ENCODE data around the gene MT3.
"Not testable (repeated sequence)": the region's sequence is repeated elsewhere in the genome, so short reads cannot be mapped to it uniquely, and the experiment has no call there.

The MT3 gene

DNA sequence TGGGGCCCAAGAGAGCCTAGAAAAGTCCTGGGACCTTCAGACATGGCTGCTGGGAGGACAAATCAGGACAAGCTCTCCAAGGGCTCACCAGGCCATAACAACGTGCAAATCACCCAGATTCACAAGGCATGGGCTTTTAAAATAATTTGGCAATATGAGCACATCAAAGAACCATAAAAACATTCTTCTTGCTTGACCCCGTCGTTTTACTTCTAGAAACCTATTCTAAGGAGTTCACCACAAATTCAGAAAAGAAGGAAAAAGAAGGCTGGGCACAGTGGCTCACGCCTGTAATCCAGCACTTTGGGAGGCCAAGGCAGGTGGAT is 12.1 kb upstream of the MT3 start:
- DNase-seq: no peak

DNA sequence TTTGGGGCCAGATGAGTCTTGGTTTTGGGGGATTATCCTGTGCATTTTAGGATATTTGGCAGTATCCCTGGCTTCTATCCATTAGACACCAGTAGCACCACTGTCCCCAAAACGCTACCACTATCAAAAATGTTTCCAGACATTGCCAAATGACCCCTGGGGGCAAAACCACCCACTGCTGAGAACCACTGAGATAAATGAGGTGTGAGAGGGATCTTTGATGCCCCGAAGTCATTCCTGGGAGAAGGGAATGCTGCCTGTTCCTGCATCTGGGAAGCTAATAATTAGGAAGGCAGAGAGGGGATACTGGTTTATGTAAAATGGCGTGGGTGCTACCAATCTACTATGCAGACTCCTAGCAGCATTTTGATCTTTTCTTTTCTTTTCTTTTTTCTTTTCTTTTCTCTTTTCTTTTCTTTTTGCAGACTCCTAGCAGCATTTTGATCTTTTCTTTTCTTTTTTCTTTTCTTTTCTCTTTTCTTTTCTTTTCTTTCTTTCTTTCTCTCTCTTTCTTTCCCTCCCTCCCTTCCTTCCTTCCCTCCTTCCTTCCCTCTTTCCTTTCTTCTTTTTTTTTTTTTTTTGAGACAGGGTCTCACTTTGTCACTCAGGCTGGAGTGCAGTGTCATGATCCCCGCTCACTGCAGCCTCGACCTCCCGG is 8.8 kb upstream of the MT3 start:
- no peak for DNase-seq

DNA sequence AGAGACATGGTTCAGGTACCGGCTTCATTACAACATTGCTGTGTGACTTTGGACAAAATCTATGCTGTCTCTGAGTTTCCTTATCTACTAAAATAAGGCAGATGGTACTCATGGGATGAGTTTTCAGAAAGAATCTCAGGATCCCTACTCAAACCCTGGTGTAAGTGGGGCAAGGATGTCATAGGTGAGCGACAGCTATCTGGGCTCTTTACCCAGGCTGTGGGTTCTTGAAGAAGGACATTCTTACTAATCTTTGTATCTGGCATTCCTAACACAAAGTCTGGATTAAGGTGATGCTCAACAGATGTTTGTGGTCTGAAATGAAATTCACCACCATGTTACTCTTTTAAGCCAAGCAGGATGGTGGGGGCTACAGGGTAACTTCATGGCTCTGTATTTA is 6.4 kb upstream of the MT3 start:
- DNase-seq: not testable (repeated sequence)

DNA sequence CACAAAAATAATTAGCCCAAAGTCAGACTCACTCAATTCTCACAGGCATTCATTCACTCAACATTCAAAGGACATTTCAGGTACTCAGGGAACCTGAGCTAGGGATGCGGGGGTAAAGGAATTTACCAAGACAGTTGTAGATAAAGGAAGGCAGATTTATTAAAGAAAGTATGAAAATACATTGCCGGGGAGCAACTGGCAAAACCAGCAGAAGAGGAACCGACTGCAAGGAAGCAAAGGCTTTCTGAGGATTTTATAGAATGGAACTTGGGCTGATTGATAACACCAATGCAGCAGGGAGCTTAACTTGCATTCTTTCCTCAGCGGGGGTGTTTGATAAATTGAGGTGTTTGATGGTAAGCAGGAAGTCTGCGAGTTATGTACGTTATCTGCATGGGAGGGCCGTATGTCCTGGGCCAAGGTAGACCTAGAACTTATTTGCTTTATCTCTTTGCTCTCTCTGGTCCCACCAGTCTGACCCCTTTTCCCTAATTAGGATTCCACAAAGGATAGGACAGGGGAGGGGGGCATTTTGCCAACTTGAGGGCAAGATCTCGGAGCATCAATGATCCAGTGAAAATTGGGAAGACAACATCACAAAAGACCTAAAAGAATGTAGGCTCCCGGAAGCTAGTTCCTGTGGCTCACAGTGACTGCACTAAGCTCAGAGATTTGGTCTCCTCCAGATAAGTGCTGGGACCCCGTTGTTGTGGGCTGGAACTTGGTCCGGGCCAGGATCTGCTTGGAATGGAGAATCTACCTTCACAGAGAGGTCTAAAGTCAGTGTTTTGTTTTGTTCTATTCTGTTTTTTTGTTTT is 5.8 kb upstream of the MT3 start:
- no peak for DNase-seq

DNA sequence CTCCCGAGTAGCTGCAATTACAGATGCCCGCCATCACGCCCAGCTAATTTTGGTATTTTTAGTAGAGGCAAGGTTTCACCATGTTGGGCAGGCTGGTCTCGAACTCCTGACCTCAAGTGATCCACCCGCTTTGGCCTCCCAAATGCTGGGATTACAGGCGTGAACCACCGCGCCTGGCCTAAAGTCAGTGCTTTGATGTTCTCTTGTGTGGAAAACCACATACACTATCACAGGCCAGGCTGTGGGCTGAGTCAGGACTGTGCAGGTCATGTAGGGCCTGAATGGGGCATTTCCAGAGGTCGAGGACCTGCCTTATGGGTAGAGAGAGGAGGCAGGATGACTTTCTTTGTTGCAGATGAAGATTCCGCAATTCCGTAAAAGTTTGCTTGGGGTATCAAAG is 5.1 kb upstream of the MT3 start:
- no peak for DNase-seq

DNA sequence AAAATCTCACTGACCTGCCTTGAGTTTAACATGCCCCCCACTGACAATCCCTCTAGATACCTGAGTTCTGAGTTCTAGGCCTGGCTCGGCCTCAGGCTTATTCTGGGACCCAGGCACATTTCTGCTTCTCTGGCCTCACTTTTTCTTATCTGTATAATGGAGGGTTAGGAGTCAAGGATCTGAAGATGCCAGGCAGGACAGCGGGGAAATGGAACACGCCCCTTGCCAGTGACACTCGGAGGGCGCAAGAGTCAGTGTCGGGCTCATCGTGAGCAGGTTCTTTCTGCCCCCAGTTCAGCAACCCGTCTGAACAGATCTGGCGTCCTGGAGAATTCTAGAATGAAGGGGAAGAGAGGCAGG is 567 bp upstream of the MT3 start:
- DNase-seq: no peak

DNA sequence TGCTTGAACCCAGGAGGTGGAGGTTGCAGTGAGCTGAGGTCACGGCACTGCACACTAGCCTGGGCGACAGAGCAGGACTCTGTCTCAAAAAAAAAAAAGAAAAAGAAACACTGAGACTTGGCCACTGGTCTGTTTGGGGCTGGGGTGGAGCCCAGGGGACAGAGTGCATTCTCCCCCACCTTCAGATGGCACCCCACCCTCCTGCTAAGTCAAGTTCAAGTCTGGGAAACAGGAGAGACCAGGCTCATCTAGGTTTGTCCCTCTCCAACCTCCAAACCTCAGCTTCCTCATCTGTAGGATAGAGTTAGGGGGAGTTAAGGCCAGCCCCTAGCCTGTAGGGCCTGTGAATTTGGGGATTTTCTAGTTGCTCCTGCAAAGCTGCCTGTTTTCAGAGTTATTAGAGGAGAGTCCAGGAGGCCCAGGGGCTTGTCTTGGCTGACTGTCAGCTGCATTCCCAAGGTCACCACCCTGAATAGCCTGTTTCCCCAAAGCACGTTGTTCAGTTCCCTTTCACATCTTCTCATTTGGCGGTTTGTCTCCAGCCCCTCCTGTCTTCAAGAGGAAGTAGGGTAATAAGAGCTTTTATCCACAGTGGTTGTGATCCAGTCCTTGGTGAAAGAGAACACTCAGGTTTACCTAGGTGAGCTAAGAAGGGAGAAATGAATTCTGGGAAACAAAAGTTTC is 2.2 kb downstream of the MT3 start:
- DNase-seq: peak in 5 of 56 donors; percentile 18 to 41 (median 25)

DNA sequence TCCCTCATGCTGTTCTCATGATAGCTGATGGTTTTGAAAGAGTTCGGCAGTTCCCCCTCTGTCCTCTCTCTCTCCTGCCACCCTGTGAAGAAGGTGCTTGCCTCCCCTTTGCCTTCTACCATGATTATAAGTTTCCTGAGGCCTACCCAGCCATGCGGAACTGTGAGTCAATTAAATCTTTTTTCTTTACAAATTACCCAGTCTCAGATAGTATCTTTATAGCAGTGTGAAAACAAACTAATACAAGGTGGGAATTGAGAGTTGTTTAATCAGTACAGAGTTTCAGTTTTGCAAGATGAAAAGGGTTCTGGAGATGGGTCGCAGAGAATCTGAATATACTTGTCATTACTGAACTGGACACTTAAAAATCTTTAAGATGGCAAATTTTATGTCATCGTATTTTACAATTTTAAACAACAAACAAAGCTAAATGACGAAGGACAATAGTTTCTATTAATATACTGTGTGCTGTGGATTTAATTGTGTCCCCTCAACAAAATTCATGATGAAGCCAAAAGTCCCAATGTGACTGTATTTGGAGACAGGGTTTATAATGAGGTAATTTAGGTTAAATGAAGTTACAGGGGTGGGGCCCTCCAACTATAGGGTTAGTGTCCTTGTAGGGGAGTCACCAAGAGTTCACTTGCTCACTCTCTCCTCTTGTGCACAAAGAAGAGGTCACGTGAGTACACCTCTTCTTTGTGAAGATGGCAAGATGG is 4.4 kb downstream of the MT3 start:
- DNase-seq: no peak

DNA sequence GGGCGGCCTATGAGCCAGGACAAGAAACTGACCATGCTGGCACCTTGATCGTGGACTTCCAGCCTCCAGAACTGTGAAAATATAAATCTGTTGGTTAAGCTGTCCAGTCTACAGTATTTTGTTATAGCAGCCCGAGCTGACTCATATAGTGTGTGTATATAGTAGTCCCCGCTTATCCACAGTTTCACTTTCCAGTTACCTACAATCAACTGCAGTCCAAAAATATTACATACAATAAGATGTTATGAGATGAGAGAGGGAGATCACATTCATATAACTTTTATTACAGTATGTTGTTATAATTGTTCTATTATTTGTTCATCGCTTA is 4.9 kb downstream of the MT3 start:
- DNase-seq: no peak

DNA sequence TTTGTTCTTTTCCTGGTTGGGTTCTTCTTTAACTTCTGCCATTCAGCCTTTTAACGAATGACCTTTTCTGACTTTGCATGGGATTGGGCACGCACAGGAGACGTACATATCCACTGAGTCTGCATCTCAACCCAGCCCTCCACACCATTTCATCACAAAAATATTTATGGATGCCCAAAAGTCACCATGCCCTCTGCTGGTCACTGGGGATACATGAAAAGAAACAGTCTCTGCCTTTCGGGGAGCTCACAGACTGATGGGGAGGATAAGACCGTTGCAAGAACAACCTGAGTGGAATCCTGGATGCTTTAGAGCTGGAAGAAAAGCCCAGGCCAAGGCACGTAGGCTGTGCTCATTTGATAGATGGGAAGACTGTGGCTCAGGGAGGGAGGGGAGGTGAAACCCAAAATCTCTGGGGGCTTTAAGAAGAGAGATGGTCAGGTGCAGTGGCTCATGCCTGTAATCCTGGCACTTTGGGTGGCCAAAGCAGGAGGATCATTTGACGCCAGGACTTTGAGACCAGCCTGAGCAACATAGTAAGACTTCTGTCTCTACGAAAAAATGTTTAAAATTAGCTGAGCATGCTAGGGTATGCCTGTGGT is 11.2 kb downstream of the MT3 start:
- DNase-seq: peak in 26 of 56 donors; percentile 11 to 80 (median 39)

DNA sequence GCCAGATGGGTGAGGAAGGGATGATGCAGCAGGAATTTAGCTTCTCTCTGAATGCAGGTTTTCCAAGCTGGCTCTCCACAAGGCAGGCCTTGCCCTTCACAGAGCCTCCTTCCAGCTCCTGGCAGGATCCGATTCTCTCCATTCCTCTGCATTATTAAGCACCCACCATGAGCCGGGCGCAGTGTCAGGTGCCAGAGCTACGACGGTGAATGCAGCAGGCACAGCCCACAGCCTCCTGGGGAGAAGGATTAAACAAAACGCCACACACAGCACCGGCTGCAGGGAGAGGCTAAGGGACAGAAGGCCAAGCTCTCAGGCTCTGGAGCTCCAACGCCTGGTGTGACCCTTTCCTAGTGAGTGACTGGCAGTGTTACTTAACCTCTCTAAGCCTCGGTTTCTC is 12.0 kb downstream of the MT3 start:
- DNase-seq: peak in 7 of 56 donors; percentile 10 to 62 (median 39)

DNA sequence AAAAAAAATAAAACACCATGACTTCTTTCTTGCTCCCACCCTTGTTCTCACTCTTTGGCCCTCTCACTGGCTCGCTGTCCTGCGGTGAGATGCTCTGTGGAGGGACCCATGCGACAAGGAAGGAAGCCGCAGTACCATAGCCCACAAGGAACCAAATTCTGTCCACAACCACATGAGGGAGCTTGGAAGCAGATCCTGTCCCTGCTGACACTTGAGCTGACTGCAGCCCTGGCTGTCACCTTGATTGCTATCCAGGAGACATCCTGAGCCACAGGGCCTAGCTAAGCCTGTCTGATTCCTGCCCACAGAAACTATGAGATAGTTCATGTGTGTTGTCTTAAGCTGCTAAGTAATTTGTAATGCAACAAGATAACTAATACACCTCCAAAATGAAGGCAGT is 14.3 kb downstream of the MT3 start:
- DNase-seq: peak in 20 of 56 donors; percentile 6 to 73 (median 37)

DNA sequence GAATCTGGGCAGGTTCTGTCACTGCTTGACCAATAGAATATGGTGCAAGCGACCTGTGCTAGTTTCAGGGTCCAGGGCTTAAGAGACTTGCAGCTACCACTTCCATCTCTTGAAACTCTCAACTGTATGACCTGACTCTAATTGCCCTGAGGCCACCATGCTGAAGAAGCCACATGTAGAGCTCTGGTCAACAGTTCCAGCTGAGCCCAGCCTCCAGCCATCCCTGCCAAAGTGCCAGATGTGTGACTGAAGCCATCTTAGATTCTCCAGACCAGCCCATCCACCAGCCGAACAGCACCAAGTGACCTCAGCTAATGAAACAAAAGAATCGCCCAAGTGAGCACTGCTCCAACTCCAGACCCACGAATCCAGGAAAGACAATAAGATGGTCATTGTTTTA is 15.6 kb downstream of the MT3 start:
- DNase-seq: no peak

DNA sequence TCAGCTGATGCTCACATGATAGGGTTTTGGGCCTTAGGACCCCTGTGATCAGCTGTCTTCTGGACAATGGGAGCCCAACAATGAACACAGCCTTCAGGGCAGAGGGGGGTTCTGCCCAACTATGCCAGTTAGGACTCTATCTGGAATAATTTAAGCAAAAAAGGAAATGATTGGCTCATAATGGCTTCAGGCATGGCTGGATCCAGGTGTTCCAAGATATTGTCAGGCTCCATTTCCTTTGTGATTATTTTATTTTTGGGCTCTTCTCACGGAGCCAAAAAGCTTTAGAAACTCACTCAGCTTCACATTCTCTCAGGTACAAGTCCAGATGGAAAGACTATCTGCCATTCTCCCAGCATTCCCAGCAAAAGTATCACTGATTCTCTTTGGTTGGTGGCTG is 16.1 kb downstream of the MT3 start:
- DNase-seq: no peak

DNA sequence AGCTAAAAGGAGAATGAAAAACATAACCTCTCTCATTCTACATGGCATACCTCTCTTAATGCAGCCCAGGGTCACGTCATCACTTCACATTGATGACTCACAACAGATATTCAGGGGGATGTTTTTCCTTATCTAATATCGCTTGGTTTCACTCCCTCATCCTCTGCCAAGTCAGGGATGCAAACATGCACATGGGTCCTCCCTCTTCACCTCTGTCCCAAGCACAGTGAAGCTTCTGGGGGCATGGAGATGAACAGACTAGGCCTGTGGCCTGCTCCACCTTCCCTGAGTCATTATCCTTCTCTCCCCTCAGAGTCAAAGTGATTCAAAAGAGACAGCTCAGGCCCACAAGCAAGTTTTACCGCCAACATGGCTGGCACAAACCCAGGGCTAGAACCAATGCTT is 16.7 kb downstream of the MT3 start:
- DNase-seq: peak in 1 of 56 donors; percentile 61

DNA sequence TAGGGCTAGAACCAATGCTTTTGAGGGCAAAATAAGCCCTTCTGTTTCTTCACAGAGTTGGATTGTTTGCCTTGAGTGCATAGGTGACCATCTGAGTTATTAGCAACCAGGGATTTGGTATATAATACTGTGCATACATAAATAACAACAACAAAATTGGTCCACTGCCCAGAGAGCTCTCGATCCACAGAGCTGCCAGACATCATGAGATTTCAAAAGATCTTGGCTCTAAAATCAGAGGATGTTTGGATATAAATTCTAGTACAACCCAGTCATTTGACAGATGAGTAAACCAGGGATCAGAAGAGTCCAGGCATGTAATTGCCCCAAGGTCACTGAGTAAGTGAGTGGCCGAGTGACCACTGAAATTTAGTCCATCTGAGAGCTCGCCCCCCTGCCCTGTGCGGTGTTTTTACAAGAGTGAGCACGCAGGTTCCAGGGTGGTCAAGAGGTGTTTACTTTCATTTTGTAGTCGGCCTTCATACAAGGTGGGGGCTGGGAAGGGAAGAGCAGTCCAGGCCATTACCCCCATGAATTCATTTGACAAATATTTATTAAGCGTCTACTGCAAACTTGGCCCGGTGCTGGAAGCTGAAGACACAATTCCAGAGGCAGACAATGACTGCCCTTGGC is 17.3 kb downstream of the MT3 start:
- DNase-seq: peak in 5 of 56 donors; percentile 11 to 64 (median 31)

DNA sequence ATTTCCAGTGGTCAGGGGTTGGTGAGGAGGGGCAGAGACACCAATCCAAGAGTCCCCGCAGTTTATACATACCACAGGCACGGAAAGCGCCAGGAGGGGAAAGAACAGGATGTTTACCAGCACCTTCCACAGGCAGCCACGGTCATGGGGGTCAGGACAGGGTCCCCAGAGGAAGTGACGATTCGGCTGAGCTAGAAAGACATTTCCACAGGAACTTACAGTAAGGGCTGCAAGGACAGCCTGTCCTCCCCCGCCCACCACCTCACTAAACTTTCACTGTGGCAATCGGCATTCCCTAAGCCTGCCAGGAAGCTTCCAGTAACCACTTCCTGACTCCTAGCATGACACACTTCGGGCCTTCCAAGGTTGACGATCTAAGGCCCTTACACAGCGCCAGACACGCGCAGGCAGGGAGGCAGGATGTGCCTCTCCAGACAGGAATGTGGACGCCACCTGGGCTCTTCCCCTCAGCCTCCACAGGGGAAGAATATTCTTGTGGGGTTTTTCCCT is 17.8 kb downstream of the MT3 start:
- DNase-seq: peak in 2 of 56 donors; percentile 35 to 47

DNA sequence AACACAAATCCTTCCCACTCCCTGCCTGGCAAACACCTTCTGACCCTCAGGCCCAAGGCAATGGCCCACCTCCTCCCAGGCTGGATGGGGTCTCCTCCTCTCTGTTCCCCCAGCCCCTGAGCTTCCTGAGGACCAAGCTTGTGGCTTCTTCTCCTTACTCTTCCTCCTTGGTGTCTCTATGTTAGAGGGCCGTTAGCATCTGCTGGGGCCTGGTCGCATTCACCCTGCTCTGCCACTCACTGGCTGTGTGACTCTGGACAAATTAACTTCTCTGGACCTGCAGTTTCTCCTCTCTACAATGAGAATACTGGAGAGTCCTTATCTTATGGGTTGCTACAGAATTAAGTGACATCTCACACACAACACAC is 18.3 kb downstream of the MT3 start:
- DNase-seq: no peak

DNA sequence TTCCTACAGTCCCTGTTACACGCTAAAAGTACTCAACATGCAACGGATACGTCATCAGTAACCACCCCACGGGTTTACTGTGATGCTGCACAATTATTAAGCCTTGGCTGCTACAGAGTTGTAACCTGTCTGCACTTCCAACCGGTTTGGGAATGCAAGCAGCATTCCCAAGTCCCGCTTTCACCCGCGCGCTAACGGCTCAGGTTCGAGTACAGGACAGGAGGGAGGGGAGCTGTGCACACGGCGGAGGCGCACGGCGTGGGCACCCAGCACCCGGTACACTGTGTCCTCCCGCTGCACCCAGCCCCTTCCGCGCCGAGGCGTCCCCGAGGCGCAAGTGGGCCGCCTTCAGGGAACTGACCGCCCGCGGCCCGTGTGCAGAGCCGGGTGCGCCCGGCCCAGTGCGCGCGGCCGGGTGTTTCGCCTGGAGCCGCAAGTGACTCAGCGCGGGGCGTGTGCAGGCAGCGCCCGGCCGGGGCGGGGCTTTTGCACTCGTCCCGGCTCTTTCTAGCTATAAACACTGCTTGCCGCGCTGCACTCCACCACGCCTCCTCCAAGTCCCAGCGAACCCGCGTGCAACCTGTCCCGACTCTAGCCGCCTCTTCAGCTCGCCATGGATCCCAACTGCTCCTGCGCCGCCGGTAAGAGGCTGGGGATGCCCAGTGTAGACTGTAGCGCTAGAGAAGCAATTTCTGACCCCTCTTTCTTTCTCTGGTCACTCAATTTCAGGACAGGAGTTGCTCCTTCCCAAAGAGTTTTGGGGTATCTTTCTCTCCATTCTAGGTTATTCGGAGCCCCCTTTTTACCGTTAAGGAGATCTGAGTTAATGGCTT is 18.9 kb downstream of the MT3 start, which contains the start of gene MT2A:
Gene MT2A (plus strand): TSS at position 542 of the 833 bp plus-strand sequence. CDS start 72 bp downstream, at position 614.
- peak in 53 of 56 donors; percentile 40 to 91 (median 78) for DNase-seq

Measured in amygdala (tissue), 56 donors.